G401.6 (cell line): ENCODE results near the gene NIM1K.
"Not testable (repeated sequence)": the region's sequence is repeated elsewhere in the genome, so short reads cannot be mapped to it uniquely, and the experiment has no call there.

Experiments used
- FAIRE-seq: peaks from 2 replicates; lab custom pipeline; 2012; peaks lifted over from hg19 to GRCh38; lab: Jason Lieb, UNC

Gene NIM1K

GRCh38 chr5:43230707-43231106 lies 38.7 kb downstream of the NIM1K start:
- FAIRE-seq: no peak

DNA sequence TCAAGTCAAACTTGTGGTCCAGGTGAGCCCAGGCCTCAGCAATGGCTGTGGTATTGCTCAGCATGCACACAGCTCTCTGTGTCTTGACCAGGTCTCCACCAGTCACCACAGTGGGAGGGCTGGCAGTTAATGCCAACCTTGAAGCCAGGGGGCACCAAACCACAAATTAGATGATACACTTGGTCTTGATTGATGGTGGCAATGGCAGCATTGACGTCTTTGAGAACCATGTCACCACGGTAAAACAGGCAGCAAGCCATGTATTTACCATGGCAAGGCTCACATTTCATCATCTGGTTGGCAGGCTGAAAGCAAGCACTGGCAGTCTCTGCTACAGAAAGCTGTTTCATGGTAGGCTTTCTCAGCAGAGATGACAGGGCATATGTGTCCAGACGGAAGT lies 40.0 kb downstream of the NIM1K start:
- FAIRE-seq: no peak

DNA sequence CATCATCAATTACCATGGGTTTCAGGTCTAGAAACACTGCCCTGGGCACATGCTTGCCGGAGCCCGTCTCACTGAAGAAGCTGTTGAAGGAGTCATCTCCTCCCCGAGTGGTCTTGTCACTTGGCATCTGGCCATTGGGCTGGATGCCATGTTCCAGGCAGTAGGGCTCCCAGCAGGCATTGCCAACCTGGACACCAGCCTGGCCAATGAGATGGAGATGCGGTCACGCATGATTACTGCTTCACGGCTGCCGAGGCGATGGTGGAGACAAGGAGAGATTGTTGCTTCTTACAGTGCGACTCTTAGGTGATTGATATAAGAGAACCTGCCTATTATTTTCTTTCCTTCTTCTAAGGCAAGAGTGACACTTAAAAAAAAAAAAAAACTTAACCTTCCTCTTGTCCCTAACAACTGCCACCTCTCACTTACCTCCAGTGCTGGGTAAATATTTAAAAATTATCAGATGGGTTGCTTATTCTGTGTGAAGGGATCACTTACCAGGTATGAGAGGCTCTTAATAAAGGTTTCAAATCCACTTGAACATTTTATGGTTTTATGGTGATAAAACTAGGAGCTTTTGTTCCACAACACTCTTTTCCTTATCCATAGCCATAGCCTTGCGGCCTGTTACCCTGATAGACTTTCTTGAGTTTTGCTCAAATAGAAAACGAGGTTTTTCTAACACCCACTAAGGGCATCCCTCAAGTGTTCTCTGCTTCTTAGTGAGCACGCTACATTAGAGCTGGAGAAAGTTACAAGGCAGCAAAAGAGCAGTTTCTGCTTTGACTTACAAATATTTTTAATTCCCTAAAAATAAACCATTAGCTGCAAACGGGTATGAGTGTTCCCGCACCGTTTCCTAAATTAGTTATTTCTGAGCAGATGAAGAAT lies 41.2 kb downstream of the NIM1K start:
- FAIRE-seq: no peak

GRCh38 chr5:43233946-43234345 lies 41.9 kb downstream of the NIM1K start:
- no peak for FAIRE-seq

DNA sequence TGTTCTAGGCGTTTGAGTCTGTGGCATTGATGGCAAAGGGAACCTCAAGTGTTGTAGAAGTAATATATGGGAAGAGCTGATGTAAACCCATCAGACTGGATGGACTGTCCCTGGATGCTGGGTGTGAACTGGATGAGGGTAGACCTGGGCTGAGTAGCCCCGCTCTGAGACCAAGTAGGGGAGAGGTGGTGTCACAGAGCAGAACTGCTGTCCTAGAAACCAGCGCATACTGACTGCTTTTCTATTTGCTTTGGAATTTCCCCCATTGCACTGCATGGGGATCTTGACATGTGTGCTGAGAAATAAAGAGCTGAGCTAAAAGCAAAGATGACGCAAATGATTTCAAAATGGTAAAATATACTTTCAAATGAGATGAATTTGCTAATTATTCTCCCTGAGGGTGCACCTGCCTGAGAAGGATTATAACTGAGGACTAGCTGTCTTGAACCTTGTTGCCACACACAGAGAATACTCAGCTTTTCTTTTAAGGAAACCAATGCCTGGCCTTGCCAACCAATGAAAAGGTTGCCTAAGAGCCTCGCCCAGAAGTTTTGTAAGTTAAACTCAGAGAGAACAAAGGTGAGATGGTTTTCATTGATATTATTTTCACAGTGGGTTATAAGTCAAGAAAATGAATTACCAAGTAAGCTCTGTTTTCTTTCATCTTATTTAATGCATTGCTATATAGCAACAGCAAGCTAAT lies 44.8 kb downstream of the NIM1K start:
- FAIRE-seq: no peak

- no peak for FAIRE-seq
Measured at GRCh38 chr5:43242196-43242595, 50.2 kb downstream of the NIM1K start.

GRCh38 chr5:43243270-43243669 lies 51.2 kb downstream of the NIM1K start:
- no peak for FAIRE-seq

GRCh38 chr5:43244823-43245565 lies 53.0 kb downstream of the NIM1K start:
- FAIRE-seq: no peak

GRCh38 chr5:43245724-43246385 lies 53.8 kb downstream of the NIM1K start:
- no peak for FAIRE-seq

GRCh38 chr5:43251754-43252153 lies 59.7 kb downstream of the NIM1K start:
- no peak for FAIRE-seq

GRCh38 chr5:43255704-43256103 lies 63.7 kb downstream of the NIM1K start:
- FAIRE-seq: no peak

DNA sequence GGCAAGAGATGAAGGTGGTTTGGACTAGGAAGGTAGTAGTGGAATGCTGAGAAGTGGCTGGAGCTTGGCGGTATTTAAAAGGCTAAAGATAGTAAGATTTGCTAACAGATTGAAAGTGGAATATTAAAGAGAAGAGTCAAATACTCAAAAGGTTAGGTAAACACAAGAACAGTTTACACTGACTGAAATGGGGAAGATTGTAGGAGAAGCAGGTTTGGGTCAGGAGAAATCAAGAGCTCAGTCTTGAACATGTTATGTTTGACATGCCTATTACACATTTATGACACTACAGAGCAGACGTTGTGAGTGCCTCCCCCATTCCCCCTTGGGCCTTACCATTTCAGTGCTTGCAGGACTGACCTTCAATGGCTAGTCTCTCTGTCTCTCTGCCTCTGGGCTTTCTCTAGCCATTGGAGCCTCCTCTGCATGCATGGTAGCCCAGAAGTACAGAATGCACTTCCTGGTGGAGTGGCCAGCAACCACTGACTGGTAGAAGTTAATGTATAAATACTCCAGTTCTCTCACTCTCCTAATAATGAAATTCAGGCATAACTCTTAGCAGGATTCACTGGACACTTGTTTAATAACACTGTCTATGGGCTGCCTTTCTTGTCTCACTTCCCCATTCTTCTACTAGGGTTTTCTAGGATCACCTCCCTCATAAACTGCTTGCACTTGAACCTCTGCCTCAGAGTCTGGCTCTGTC lies 64.4 kb downstream of the NIM1K start:
- no peak for FAIRE-seq

- no peak for FAIRE-seq
Measured at GRCh38 chr5:43258116-43258515, 66.1 kb downstream of the NIM1K start.

DNA sequence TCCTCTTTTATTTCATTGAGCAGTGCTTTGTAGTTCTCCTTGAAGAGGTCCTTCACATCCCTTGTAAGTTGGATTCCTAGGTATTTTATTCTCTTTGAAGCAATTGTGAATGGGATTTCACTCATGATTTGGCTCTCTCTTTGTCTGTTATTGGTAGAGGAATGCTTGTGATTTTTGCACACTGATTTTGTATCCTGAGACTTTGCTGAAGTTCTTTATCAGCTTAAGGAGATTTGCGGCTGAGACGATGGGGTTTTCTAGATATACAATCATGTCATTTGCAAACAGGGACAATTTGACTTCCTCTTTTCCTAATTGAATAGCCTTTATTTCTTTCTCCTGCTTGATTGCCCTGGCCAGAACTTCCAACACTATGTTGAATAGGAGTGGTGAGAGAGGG lies 70.2 kb downstream of the NIM1K start:
- not testable (repeated sequence) for FAIRE-seq

DNA sequence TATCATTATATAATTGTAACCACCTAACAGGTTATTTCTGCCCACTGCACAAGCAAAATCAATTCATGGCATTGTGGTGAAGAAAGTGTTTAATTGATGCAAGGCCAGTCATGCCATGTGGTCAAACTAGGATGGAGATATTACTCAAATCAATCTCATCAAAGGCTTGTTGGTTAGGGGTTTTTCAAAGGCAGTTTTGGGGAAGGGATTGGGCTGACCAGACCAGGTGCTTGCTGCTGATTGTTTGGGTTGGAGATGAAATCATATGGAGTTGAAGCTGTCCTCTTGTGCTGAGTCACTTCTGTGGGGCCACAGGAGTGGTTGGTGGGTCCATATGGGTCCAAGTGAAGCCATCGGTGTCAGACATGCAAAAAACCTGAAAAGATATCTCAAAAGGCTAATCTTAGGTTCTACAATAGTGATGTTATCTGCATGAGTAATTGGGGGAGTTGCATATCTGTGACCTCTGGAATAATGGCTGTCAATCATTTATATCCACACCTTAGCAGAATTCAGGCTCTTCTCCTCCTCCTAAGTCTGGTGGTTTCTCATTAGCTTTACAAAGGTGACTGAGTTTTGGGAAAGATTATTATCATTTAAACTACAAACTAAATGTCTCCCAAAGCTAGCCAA lies 76.3 kb downstream of the NIM1K start:
- no peak for FAIRE-seq

DNA sequence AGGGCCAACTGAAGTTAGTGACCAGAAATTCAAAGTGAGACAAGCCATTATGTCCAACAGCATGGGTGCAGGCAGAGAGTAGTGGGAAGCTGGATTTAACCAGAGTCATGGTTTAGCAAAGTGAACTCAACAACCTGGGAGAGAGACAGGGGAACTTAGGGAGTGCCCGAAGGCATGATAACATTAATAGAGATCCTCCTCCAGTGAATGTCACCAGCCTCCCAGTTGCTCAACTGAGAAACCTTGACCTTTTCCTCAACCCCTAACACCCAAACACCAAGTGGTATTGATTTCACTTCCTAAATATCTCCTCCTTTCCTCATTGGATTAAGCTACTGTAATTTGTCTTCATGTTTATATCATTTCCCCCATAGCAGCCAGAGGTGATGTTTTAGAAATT lies 78.6 kb downstream of the NIM1K start:
- no peak for FAIRE-seq

DNA sequence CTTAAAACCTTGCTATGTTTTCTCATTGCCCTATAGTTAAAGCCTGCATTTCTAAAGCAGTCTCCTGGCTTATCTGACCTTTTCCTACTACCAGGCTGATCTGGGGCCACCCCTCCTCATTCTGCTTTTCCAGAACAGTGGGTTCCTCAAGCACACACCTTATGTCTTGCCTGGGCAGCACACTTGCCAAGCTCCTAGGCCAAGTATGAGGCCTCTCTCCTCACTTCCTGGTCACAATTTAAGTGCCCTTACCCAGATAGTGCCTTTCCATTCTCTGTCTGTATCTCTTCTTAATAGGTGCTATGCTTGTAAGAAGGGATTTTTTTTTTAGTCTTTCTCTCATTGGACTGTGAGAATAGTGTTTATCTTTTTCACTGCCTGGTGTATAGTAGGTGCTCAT lies 81.5 kb downstream of the NIM1K start:
- FAIRE-seq: no peak

- no peak for FAIRE-seq
Measured at GRCh38 chr5:43274435-43275114, 82.5 kb downstream of the NIM1K start.

GRCh38 chr5:43275391-43275790 lies 83.4 kb downstream of the NIM1K start:
- FAIRE-seq: no peak

DNA sequence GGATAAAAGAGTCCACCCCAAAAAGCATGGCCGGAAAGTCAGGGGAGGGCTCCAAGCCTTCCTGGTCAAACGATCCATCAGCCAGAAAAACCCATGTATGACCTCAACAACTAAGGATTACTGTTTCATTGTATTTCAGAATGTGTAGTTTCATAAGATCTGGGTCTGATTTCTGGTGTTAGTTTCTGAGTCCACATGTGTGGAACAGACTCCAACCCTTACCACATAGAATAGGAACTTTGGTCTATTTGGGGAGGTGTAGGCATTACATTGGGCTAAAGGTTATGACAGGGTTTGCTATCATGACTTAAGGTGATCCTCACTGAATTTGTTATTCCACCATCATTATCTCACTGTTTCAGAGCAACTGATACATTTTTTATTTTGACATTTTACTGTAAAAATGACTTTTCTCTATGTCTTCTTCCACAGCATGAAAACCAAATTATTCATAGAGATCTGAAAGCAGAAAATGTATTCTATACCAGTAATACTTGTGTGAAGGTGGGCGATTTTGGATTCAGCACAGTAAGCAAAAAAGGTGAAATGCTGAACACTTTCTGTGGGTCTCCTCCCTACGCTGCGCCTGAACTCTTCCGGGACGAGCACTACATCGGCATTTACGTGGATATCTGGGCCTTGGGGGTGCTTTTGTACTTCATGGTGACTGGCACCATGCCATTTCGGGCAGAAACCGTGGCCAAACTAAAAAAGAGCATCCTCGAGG lies 87.7 kb downstream of the NIM1K start:
- FAIRE-seq: no peak
